ENCODE measurements around the gene PPP1R7. TPM values are rescaled to one million over a fixed set of nuclear protein-coding genes. Genes with fewer than 3 reads are reported as not detected.

Gene PPP1R7
- total RNA-seq, 3 donors from 2014 or later: 59.3 to 68.9 (median 61.9) TPM

GRCh38 chr2:241207641-241208040 is 57.4 kb downstream of the PPP1R7 start:
- intact Hi-C loops (cut with DNase I, micrococcal nuclease): no loop called here
- peak; percentile 22 for ATAC-seq

GRCh38 chr2:241208058-241208457 is 57.8 kb downstream of the PPP1R7 start:
- TF ChIP-seq CTCF (IDR thresholded peaks at IDR 0.05): no peak
- Histone ChIP-seq H3K4me1 (ENCODE audit: low read depth) (no peaks in the 10 kb centered on the region), H3K9me3 (no peaks in the 10 kb centered on the region), H3K36me3 (ENCODE audit: low read depth) (no peaks in the 10 kb centered on the region), H3K4me3 (no peak overlapping the region)
- DNase-seq (no peak), ATAC-seq (no peak)
- intact Hi-C loops (cut with DNase I, micrococcal nuclease): no loop called here

More at GRCh38 chr2:241207641-241208040, 57.4 kb downstream of the PPP1R7 start:
- no peak for DNase-seq
- TF ChIP-seq CTCF (IDR thresholded peaks at IDR 0.05): no peak
- H3K9me3 ChIP-seq: no peaks in the 10 kb centered on the region
- H3K36me3 ChIP-seq (ENCODE audit: low read depth): no peaks in the 10 kb centered on the region
- no peak overlapping the region for H3K4me3 ChIP-seq
- H3K4me1 ChIP-seq (ENCODE audit: low read depth): no peaks in the 10 kb centered on the region

- Histone ChIP-seq H3K4me1 (ENCODE audit: low read depth) (no peaks in the 10 kb centered on the region), H3K9me3 (no peaks in the 10 kb centered on the region), H3K36me3 (ENCODE audit: low read depth) (no peaks in the 10 kb centered on the region), H3K4me3 (no peak overlapping the region)
- ATAC-seq: no peak
- DNase-seq: no peak
- intact Hi-C loops (cut with DNase I, micrococcal nuclease): no loop called here
- no peak for TF ChIP-seq CTCF (IDR thresholded peaks at IDR 0.05)
Measured at GRCh38 chr2:241209271-241209670, 59.0 kb downstream of the PPP1R7 start.

- ATAC-seq (no peak), DNase-seq (no peak)
- no peak for TF ChIP-seq CTCF (IDR thresholded peaks at IDR 0.05)
- Histone ChIP-seq H3K4me3 (no peak overlapping the region), H3K4me1 (ENCODE audit: low read depth) (no peaks in the 10 kb centered on the region), H3K9me3 (no peaks in the 10 kb centered on the region), H3K36me3 (ENCODE audit: low read depth) (no peaks in the 10 kb centered on the region)
- intact Hi-C loops (cut with DNase I, micrococcal nuclease): no loop called here
Measured at GRCh38 chr2:241211276-241211675, 61.0 kb downstream of the PPP1R7 start.

GRCh38 chr2:241213041-241213440 is 62.8 kb downstream of the PPP1R7 start:
- ATAC-seq: no peak
- Histone ChIP-seq H3K9me3 (no peaks in the 10 kb centered on the region), H3K36me3 (ENCODE audit: low read depth) (no peaks in the 10 kb centered on the region), H3K4me1 (ENCODE audit: low read depth) (peaks cover 4% of the 10 kb centered on the region), H3K4me3 (no peak overlapping the region)
- TF ChIP-seq CTCF (IDR thresholded peaks at IDR 0.05): no peak
- intact Hi-C loops (cut with DNase I, micrococcal nuclease): no loop called here
- no peak for DNase-seq

GRCh38 chr2:241213567-241213966 is 63.3 kb downstream of the PPP1R7 start:
- Histone ChIP-seq H3K4me3 (no peak overlapping the region), H3K9me3 (no peaks in the 10 kb centered on the region), H3K4me1 (ENCODE audit: low read depth) (peaks cover 7% of the 10 kb centered on the region), H3K36me3 (ENCODE audit: low read depth) (no peaks in the 10 kb centered on the region)
- ATAC-seq (no peak), DNase-seq (no peak)
- intact Hi-C loops (cut with DNase I, micrococcal nuclease): no loop called here
- no peak for TF ChIP-seq CTCF (IDR thresholded peaks at IDR 0.05)
